GM12891 (cell line): ENCODE measurements around the gene OR4D1.

Source experiments
- PAX5 ChIP-seq: IDR thresholded peaks from 2 replicates; pipeline ENCODE4 v1.6.1; 2011; ENCODE audit warnings: low read length, moderate library complexity, mild to moderate bottlenecking; ENCODE audit not compliant: insufficient read depth, severe bottlenecking
- POLR2A ChIP-seq: IDR thresholded peaks from 2 replicates; pipeline ENCODE4 v1.6.1; 2011; ENCODE audit warnings: low read depth, low read length, control low read depth
- POLR2AphosphoS5 ChIP-seq: IDR thresholded peaks from 2 replicates; pipeline ENCODE4 v1.6.1; 2011; ENCODE audit warnings: low read depth, low read length, control low read depth
- POU2F2 ChIP-seq: IDR thresholded peaks from 2 replicates; pipeline ENCODE4 v1.6.1; 2011; ENCODE audit warnings: low read depth, mild to moderate bottlenecking, control low read depth, low read length, moderate library complexity
- SPI1 ChIP-seq: IDR thresholded peaks from 2 replicates; pipeline ENCODE4 v1.6.1; 2011; ENCODE audit warnings: low read depth, low read length, control low read depth
- TAF1 ChIP-seq: IDR thresholded peaks from 2 replicates; pipeline ENCODE4 v1.6.1; 2011; ENCODE audit warnings: low read depth, low read length, control low read depth

- no peak for TF ChIP-seq POLR2A
- no peak for TF ChIP-seq POLR2AphosphoS5
- no peak for TF ChIP-seq TAF1
- no peak for TF ChIP-seq SPI1
- no peak for TF ChIP-seq POU2F2
- no peak for TF ChIP-seq PAX5
These were observed 33.6 kb downstream of the OR4D1 start for GRCh38 chr17:58181796-58182195.
